ENCODE data around the gene SPHK1.
"Not testable (repeated sequence)": the region's sequence is repeated elsewhere in the genome, so short reads cannot be mapped to it uniquely, and the experiment has no call there.

The SPHK1 gene, protein sequence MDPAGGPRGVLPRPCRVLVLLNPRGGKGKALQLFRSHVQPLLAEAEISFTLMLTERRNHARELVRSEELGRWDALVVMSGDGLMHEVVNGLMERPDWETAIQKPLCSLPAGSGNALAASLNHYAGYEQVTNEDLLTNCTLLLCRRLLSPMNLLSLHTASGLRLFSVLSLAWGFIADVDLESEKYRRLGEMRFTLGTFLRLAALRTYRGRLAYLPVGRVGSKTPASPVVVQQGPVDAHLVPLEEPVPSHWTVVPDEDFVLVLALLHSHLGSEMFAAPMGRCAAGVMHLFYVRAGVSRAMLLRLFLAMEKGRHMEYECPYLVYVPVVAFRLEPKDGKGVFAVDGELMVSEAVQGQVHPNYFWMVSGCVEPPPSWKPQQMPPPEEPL
- 2.5 to 4.9 reads per million in 2 donors for total RNA-seq

GRCh38 chr17:76384222-76384986 is at the start of gene SPHK1:
Gene SPHK1 (plus strand): TSS chr17:76384609. CDS start chr17:76385645, 1,036 bp downstream.
- peak; percentile 50 for DNase-seq

DNA sequence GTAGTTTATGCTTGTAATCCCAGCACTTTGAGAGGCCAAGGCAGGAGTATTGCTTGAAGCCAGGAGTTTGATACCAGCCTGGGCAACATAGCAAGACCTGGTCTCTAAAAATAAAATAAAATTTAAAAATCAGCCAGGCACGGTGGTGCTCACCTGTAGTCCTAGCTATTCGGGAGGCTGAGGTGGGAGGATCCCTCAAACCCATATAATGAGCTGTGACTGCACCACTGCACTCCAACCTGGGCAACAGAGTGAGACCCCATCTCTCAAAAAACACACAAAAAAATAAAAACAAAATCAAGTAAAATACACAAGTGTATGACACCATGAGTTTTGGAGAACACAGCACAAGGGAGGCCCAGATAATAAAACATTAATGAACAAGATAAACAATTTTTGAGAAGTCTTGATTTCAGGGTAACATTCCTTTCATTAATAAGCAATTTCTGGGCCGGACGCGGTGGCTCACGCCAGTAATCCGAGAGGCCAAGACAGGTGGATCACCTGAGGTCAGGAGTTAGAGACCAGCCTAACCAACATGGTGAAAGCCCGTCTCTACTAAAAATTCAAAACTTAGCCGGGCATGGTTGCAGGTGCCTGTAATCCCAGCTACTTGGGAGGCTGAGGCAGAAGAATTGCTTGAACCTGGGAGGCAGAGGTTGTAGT is 48.6 kb upstream of the SPHK1 start:
- no peak for DNase-seq

GRCh38 chr17:76336756-76337412 is 47.5 kb upstream of the SPHK1 start:
- no peak for DNase-seq

DNA sequence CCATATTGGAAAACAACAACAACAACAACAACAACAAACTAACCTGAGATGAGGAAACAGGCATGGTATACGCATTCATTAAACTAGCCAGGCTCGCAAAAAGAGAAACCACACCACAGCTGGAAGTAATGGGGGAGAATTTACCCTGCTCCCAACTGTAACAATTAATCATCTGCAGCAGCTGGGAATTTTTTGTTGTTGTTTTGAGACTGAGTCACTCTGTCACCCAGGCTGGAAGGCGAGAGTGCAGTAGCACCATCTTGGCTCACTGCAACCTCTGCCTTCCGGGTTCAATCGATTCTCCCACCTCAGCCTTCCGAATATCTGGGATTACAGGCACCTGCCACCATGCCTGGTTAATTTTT is 47.0 kb upstream of the SPHK1 start:
- no peak for DNase-seq

DNA sequence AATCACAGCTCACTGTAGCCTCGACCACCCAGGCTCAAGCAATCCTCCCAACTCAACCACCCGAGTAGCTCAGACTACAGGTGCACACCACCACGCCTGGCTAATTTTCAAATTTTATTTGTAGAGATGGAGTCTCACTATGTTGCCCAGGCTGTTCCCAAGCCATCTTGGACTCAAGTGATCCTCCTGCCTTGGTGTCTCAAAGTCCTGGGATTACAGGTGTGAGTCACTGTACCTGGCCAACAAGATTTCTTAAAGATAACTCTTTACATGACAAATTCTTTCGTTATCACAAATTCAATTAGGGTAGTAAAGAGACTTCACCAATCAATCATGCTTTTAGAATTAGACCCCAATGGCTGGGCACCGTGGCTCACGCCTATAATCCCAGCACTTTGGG is 43.1 kb upstream of the SPHK1 start:
- no peak for DNase-seq

DNA sequence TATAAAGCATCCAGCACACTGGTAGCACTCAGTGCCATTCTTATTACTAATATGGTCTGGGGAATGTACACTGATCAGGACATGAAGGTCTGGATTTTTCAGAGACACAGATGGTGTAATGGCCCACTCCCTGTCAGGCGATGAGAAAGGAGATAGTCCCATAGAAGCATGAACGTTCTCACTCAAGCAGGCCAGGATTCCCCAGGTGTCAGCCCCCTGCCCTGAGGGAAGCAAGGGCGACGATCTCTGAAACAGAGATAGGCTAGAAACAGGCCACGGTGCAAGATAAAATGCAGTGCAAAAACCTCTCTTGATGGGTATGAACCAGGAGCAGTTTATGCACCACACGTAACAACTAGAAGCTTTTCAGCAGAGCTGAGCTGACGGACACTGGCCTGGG is 41.3 kb upstream of the SPHK1 start:
- no peak for DNase-seq

- no peak for DNase-seq
These were observed 38.9 kb upstream of the SPHK1 start for GRCh38 chr17:76345377-76345974.

GRCh38 chr17:76346936-76347335 is 37.5 kb upstream of the SPHK1 start:
- DNase-seq = not testable (repeated sequence)

GRCh38 chr17:76350463-76350862 is 33.9 kb upstream of the SPHK1 start:
- no peak for DNase-seq

DNA sequence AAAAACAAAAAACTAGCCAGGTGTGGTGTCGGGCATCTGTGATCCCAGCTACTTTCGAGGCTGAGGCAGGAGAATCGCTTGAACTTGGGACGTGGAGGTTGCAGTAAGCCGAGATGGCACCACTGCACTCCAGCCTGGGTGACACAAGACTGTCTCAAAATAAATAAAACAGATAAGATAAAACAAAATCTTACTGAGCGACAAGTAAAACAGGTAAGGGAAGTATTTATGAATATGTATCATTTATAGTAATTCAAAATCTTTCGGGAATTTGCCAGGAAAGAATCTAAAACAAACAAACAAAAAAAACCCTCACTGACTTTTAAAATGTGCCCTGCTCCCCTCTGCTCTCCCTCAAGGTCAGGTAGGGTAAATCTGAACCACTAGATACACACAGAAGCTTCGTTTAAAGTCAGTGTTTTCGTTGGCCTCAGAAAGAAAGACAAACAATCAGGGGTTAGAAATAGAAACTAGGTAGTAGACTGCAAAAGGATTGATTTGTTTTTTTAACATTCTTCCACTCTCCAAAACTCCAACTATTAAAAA is 32.8 kb upstream of the SPHK1 start:
- DNase-seq = no peak

GRCh38 chr17:76353004-76353598 is 31.3 kb upstream of the SPHK1 start:
- DNase-seq = peak; percentile 18

- DNase-seq = peak; percentile 58
These were observed 30.7 kb upstream of the SPHK1 start, which contains the start of gene PRPSAP1 for GRCh38 chr17:76353599-76354316. Gene PRPSAP1 (minus strand): TSS chr17:76353916. CDS start chr17:76353703, 213 bp downstream.

DNA sequence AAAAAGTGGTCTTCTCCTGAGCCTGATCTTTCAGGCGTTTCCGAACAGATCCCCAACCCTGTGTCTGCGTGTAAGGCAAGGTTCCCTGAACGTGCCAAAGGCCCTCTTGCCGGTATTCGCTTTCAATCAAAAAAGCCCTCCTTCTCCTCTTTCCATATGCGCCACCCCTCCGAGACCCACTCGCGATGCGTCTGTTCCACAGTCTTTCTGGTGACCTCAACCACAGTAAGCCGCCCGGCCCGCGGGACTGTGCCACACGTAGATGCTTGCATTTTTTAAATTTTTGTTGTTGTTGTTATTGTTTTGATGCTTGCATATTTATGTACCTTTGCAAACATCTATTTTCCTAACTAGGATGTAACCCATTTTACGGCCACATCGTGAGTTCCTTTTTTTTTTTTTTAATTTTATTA is 30.1 kb upstream of the SPHK1 start:
- DNase-seq = no peak

DNA sequence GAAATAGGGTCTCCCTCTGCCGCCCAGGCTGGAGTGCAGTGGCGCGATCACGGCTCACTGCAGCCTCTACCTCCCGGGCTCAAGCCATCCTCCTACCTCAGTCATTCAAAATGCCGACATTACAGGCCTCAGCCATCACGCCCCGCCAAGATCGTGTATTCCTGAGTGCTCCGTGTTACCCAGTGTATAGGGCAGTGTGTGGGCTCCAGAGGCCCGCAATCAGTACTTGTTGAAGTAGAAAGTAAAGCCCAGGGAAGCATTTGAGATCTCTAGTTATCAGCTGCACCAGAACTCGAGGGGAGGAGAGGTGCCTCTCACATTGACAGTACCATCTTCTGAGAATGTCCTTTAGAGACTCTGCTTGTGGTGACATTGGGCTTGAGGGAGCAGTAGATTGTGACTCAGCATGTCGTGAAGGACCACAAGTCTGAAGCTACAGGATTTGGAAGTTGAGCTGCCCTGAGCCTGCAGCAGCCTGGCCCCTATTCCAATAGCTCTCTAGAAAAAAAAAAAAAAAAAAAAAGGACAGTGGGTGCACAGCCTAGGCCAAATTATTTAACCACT is 29.6 kb upstream of the SPHK1 start:
- no peak for DNase-seq

- no peak for DNase-seq
These were observed 27.5 kb upstream of the SPHK1 start for GRCh38 chr17:76356803-76357456.

DNA sequence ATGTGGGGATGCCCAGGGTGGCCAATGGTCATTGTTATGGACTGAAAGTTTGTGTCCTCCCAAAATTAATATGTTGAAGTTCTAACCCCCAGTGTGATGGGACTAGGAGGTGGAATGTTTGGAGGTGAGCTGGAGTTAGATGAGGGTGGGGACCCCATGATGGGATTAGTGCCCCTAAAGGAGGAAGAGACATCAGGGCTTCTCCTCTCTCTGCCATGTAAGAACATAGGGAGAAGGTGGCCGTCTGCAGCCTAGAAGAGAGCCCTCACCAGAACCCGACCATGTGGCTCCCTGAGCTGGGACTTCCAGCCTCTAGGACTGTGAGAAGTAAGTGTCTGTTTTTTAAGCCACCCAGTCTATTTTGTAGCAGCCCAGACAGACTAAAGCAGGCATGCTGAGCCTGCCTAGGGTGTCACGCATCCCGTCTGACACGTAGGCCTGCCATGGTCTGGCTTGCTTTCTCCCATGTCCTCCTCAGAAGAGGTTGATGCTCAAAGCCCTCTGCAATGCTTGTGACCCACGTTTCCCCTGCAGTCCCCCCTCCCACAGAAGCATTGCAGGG is 26.7 kb upstream of the SPHK1 start:
- no peak for DNase-seq

DNA sequence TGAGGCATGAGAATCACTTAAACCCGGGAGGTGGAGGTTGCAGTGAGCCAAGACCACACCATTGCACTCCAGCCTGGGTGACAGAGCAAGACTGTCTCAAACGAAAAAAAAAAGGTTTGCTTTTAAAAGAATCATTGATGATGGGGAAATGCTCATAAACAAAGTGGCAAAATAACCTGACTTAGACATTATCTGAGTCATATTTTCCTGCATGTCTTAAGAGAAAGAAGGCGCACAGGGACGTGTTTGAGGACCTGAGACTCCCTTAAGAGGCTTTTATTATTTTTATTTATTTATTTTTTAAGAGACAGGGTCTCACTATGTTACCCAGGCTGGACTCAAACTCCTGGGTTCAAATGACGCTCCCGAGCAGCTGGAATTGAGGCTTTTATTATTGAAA is 25.0 kb upstream of the SPHK1 start:
- no peak for DNase-seq

DNA sequence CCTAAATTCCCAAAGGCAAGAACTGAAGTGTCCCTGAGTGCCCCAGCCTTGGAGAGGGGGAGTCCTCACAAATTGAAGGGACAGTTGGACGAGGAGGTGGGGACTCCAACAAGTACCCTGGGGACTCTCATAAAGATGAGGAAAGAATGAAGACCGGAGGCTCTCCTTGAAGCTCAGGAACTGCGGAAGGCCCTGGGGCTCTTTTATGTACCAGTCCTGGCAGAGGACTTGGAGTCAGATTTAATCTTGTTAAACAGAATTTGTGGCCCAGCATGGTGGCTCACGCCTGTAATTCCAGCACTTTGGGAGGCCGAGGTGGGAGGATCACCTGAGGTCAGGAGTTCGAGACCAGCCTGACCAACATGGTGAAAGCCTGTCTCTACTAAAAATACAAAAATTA is 24.6 kb upstream of the SPHK1 start:
- not testable (repeated sequence) for DNase-seq

DNA sequence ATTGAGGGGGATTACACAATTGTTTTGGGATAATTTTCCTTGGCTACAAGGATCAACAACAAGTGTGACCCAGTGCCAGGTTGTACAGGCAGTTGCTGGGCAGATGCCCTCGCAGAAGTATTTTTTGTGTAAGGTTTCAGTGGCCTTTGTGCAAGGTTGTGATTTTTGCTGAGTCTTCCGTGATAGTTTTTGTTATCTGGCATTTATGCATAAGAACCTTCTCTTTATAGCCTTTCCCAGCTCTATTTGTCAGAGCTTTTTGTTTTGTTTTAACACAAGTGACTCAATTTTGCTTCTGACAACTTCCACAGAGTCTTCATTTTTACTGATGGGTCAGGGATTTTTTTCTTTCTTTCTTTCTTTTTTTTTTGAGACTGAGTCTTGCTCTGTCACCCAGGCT is 23.9 kb upstream of the SPHK1 start:
- no peak for DNase-seq

Data from activated gamma-delta T cell (primary cell).